Measurements from ENCODE around the gene MRPL46.

DNA sequence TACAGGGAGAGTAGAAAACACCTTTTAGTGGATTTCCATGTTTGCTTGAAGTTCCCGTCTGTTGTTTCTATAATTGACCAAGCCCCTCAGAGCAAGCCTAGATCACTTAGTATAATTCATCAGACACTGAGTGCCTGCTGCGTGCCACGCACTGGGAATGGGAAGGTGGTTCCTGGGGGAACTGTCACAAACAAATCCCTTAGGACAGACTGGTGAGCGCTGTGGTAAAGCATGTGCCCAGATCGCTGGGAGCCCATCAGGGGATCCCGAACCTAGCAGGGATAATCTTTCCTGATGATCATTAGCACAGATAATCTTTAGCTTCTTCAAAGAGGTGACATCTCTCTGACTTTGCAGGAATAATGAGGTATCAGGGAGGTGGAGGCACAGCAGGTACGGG lies 9.9 kb upstream of the MRPL46 start:
- no peak for TF ChIP-seq MAX (IDR thresholded peaks at IDR 0.05)
- TF ChIP-seq EP300 (IDR thresholded peaks at IDR 0.05; ENCODE audit: borderline replicate concordance) = no peak
- TF ChIP-seq RAD21 (IDR thresholded peaks at IDR 0.05; ENCODE audit: low read depth) = no peak
- no peak for TF ChIP-seq NFIC (IDR thresholded peaks at IDR 0.05)
- no peak for TF ChIP-seq TCF12 (IDR thresholded peaks at IDR 0.05; ENCODE audit: low read depth)
- TF ChIP-seq TEAD4 (IDR thresholded peaks at IDR 0.05) = no peak

All from Ishikawa (cell line).